ENCODE measurements around the gene HRH2.
"Not testable (repeated sequence)": the region's sequence is repeated elsewhere in the genome, so short reads cannot be mapped to it uniquely, and the experiment has no call there.

The HRH2 gene

GRCh38 chr5:175713930-175714329 is 56.1 kb downstream of the HRH2 start:
- DNase-seq (ENCODE audit: low read depth in 2 of 2): no peak

- DNase-seq (ENCODE audit: low read depth in 2 of 2): no peak
Observed at GRCh38 chr5:175714479-175715085, 56.7 kb downstream of the HRH2 start.

- DNase-seq (ENCODE audit: low read depth in 2 of 2): no peak
Observed at GRCh38 chr5:175715627-175716522, 58.0 kb downstream of the HRH2 start.

- DNase-seq (ENCODE audit: low read depth in 2 of 2): no peak
Observed at GRCh38 chr5:175717837-175718236, 60.0 kb downstream of the HRH2 start.

GRCh38 chr5:175718401-175719108 is 60.7 kb downstream of the HRH2 start:
- DNase-seq (ENCODE audit: low read depth in 2 of 2): peak; percentile 40 to 65

GRCh38 chr5:175719109-175719432 is 61.2 kb downstream of the HRH2 start:
- not testable (repeated sequence) for DNase-seq (ENCODE audit: low read depth in 2 of 2)

- DNase-seq (ENCODE audit: low read depth in 2 of 2): no peak
Observed at GRCh38 chr5:175724314-175725275, 66.7 kb downstream of the HRH2 start.

- DNase-seq (ENCODE audit: low read depth in 2 of 2): no peak
Observed at GRCh38 chr5:175728316-175728715, 70.4 kb downstream of the HRH2 start.

GRCh38 chr5:175728885-175729828 is 71.3 kb downstream of the HRH2 start:
- no peak for DNase-seq (ENCODE audit: low read depth in 2 of 2)

- DNase-seq (ENCODE audit: low read depth in 2 of 2): peak; percentile 85 to 90
Observed at GRCh38 chr5:175729829-175730277, 72.0 kb downstream of the HRH2 start.

- no peak for DNase-seq (ENCODE audit: low read depth in 2 of 2)
Observed at GRCh38 chr5:175731172-175731571, 73.3 kb downstream of the HRH2 start.

- DNase-seq (ENCODE audit: low read depth in 2 of 2): no peak
Observed at GRCh38 chr5:175731756-175732465, 74.0 kb downstream of the HRH2 start.

GRCh38 chr5:175733017-175733416 is 75.1 kb downstream of the HRH2 start:
- DNase-seq (ENCODE audit: low read depth in 2 of 2): no peak

- DNase-seq (ENCODE audit: low read depth in 2 of 2): no peak
Observed at GRCh38 chr5:175734016-175734415, 76.1 kb downstream of the HRH2 start.

- DNase-seq (ENCODE audit: low read depth in 2 of 2): no peak
Observed at GRCh38 chr5:175734501-175734900, 76.6 kb downstream of the HRH2 start.

- DNase-seq (ENCODE audit: low read depth in 2 of 2): no peak
Observed at GRCh38 chr5:175735701-175736100, 77.8 kb downstream of the HRH2 start.

GRCh38 chr5:175736652-175737051 is 78.8 kb downstream of the HRH2 start:
- no peak for DNase-seq (ENCODE audit: low read depth in 2 of 2)

GRCh38 chr5:175737481-175737880 is 79.6 kb downstream of the HRH2 start:
- DNase-seq (ENCODE audit: low read depth in 2 of 2): no peak

GRCh38 chr5:175738126-175738525 is 80.3 kb downstream of the HRH2 start:
- no peak for DNase-seq (ENCODE audit: low read depth in 2 of 2)
